Measurements from ENCODE around the gene MRPS6. TPM values are rescaled to one million over a fixed set of nuclear protein-coding genes. Genes with fewer than 3 reads are reported as not detected.

Gene MRPS6
- total RNA-seq, 1 experiment from 2014 or later, result 55.1 TPM

- Histone ChIP-seq H3K9me2 (ENCODE audit: insufficient read depth) (no peaks in the 10 kb centered on the region), H4K20me1 (ENCODE audit: insufficient read depth) (no peaks in the 10 kb centered on the region), H2AFZ (ENCODE audit: low read depth, low read length, poor library complexity, severe bottlenecking) (no peak overlapping the region), H3K36me3 (ENCODE audit: control insufficient read depth in 1 of 2, insufficient read depth in 2 of 2, low read length in 2 of 2) (no peaks in the 10 kb centered on the region), H3K4me3 (replicated peaks in 1 of 2; ENCODE audit: low read depth in 1 of 2, low read length in 2 of 2) (no peak overlapping the region), H3K4me1 (ENCODE audit: control insufficient read depth in 1 of 2, insufficient read depth in 2 of 2, low read length in 2 of 2) (no peaks in the 10 kb centered on the region), H3K27ac (ENCODE audit: low read depth, low read length) (no peak overlapping the region), H3K27me3 (ENCODE audit: insufficient read depth, low read length) (no peaks in the 10 kb centered on the region), H3K9ac (ENCODE audit: low read length) (no peak overlapping the region), H3K79me2 (ENCODE audit: insufficient read depth, low read length) (no peaks in the 10 kb centered on the region), H3K9me3 (ENCODE audit: control insufficient read depth in 1 of 2, insufficient read depth in 1 of 2, low read depth in 1 of 2, low read length in 2 of 2) (no peaks in the 10 kb centered on the region), H3K4me2 (ENCODE audit: low read length) (no peak overlapping the region)
- no peak for TF ChIP-seq ZNF274 (IDR thresholded peaks at IDR 0.05; ENCODE audit: low read depth, low read length)
- no TSS peak for BruUV-seq (replicated peaks)
- ChIA-PET CTCF (no interaction called here), POLR2A (no interaction called here), RAD21 (ENCODE audit: low non-redundant PET in 1 of 2, low total read pairs in 2 of 2, uncharacterized antibody in 2 of 2, unreplicated experiment in 2 of 2) (no interaction called here)
- ATAC-seq (no peak), DNase-seq (ENCODE audit: low read depth, low spot score) (no peak)
- intact Hi-C loops (cut with micrococcal nuclease), result no loop called here
Measured at GRCh38 chr21:34183331-34183928, 110.1 kb downstream of the MRPS6 start.

DNA sequence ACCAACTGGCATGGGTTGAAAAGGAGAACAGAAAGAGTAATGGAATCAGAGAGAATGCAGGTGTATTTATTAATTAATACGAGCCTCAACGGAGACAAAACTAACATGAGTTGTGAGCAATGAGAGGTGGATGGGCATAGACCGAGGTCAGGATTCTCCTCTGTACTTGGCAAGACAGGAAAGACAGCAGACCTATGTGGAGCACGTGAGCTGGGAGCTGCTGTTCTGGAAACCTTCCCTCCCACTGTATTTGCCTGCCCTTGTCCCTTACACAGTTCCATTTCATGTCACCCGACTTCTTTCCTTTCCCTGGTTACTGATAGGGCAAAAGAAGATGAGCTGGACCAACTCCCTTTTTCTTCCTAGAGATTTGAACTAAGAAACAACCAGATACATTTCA is 110.9 kb downstream of the MRPS6 start:
- no peak overlapping the region for H3K9ac ChIP-seq (ENCODE audit: low read length)
- no peaks in the 10 kb centered on the region for H3K36me3 ChIP-seq (ENCODE audit: control insufficient read depth in 1 of 2, insufficient read depth in 2 of 2, low read length in 2 of 2)
- ATAC-seq, result no peak
- H3K27ac ChIP-seq (ENCODE audit: low read depth, low read length), result no peak overlapping the region
- no peak overlapping the region for H3K4me3 ChIP-seq (replicated peaks in 1 of 2; ENCODE audit: low read depth in 1 of 2, low read length in 2 of 2)
- RAD21 ChIA-PET (ENCODE audit: low non-redundant PET in 1 of 2, low total read pairs in 2 of 2, uncharacterized antibody in 2 of 2, unreplicated experiment in 2 of 2), result no interaction called here
- DNase-seq (ENCODE audit: low read depth, low spot score), result no peak
- POLR2A ChIA-PET, result no interaction called here
- no TSS peak for BruUV-seq (replicated peaks)
- TF ChIP-seq TCF7L2 (IDR thresholded peaks at IDR 0.05; ENCODE audit: borderline replicate concordance, extremely low read depth, insufficient read depth, insufficient read length), result no peak
- TF ChIP-seq SIN3A (IDR thresholded peaks at IDR 0.05; ENCODE audit: low read depth), result no peak
- TF ChIP-seq ELF1 (IDR thresholded peaks at IDR 0.05; ENCODE audit: borderline replicate concordance, low read depth), result no peak
- TF ChIP-seq, protein P1, sequence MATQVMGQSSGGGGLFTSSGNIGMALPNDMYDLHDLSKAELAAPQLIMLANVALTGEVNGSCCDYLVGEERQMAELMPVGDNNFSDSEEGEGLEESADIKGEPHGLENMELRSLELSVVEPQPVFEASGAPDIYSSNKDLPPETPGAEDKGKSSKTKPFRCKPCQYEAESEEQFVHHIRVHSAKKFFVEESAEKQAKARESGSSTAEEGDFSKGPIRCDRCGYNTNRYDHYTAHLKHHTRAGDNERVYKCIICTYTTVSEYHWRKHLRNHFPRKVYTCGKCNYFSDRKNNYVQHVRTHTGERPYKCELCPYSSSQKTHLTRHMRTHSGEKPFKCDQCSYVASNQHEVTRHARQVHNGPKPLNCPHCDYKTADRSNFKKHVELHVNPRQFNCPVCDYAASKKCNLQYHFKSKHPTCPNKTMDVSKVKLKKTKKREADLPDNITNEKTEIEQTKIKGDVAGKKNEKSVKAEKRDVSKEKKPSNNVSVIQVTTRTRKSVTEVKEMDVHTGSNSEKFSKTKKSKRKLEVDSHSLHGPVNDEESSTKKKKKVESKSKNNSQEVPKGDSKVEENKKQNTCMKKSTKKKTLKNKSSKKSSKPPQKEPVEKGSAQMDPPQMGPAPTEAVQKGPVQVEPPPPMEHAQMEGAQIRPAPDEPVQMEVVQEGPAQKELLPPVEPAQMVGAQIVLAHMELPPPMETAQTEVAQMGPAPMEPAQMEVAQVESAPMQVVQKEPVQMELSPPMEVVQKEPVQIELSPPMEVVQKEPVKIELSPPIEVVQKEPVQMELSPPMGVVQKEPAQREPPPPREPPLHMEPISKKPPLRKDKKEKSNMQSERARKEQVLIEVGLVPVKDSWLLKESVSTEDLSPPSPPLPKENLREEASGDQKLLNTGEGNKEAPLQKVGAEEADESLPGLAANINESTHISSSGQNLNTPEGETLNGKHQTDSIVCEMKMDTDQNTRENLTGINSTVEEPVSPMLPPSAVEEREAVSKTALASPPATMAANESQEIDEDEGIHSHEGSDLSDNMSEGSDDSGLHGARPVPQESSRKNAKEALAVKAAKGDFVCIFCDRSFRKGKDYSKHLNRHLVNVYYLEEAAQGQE (IDR thresholded peaks at IDR 0.05; ENCODE audit: low read depth), result no peak
- no peak for TF ChIP-seq RAD21 (IDR thresholded peaks at IDR 0.05; ENCODE audit: low read depth)
- TF ChIP-seq YY1 (IDR thresholded peaks at IDR 0.05; ENCODE audit: extremely low read depth, insufficient replicate concordance, low read depth, low read length), result no peak
- no peaks in the 10 kb centered on the region for H3K9me2 ChIP-seq (ENCODE audit: insufficient read depth)
- no peaks in the 10 kb centered on the region for H3K9me3 ChIP-seq (ENCODE audit: control insufficient read depth in 1 of 2, insufficient read depth in 1 of 2, low read depth in 1 of 2, low read length in 2 of 2)
- no peaks in the 10 kb centered on the region for H4K20me1 ChIP-seq (ENCODE audit: insufficient read depth)
- H3K4me2 ChIP-seq (ENCODE audit: low read length), result no peak overlapping the region
- no peaks in the 10 kb centered on the region for H3K4me1 ChIP-seq (ENCODE audit: control insufficient read depth in 1 of 2, insufficient read depth in 2 of 2, low read length in 2 of 2)
- CTCF ChIA-PET, result no interaction called here
- no peak overlapping the region for H2AFZ ChIP-seq (ENCODE audit: low read depth, low read length, poor library complexity, severe bottlenecking)
- intact Hi-C loops (cut with micrococcal nuclease), result no loop called here
- H3K27me3 ChIP-seq (ENCODE audit: insufficient read depth, low read length), result no peaks in the 10 kb centered on the region
- no peaks in the 10 kb centered on the region for H3K79me2 ChIP-seq (ENCODE audit: insufficient read depth, low read length)
